Pancreas (tissue), 10 donors: ENCODE results near the gene PCNX3. TPM values are rescaled to one million over a fixed set of nuclear protein-coding genes. Genes with fewer than 3 reads are reported as not detected.

Experiments
- ATAC-seq, 4 donors: fragments of 200-7000 bp; cut with Tn5 transposase; one replicate each; pipeline versions ENCODE4 v1.8.0 to v1.9.1; 2020; ENCODE audit warnings: mild to moderate bottlenecking in 4 of 4, moderate library complexity in 4 of 4
- DNase-seq, 6 donors: peaks; one replicate each; pipeline ENCODE4 v3.0.0-alpha.2; 2020
- FAIRE-seq: peaks from 2 replicates; lab custom pipeline; 2012; peaks lifted over from hg19 to GRCh38; lab: Jason Lieb, UNC
- H3K27ac ChIP-seq, 4 donors: fragments of 200-600 bp; sonication (generic); 1 replicate in 3 of 4; 2 replicates in 1 of 4; pipeline versions ENCODE4 v1.5.0 to v1.8.0; 2020
- H3K27me3 ChIP-seq, 4 donors: fragments of 200-600 bp; one replicate each; pipeline ENCODE4 v1.8.0; 2021
- H3K36me3 ChIP-seq, 3 donors: fragments of 200-600 bp; sonication (generic) in 1 of 3; one replicate each; pipeline versions ENCODE4 v1.5.0 to v1.8.0; 2020 to 2021
- H3K4me1 ChIP-seq, 3 donors: fragments of 200-600 bp; one replicate each; pipeline ENCODE4 v1.8.0; 2021
- H3K4me3 ChIP-seq, 4 donors: fragments of 200-600 bp; sonication (generic) in 2 of 4; one replicate each; pipeline versions ENCODE4 v1.5.0 to v1.8.0; 2020 to 2021
- H3K9me3 ChIP-seq, 4 donors: fragments of 200-600 bp; one replicate each; pipeline ENCODE4 v1.8.0; 2021
- whole genome bisulfite sequencing, 2 donors: extraction: QIAGEN DNeasy Blood & Tissue Kit; methylation state at CpG; one replicate each; pipeline ENCODE4 v1.1.7; 2013; 5-methylcytosine and 5-hydroxymethylcytosine counted together
- intact Hi-C, 3 donors: fragments of 100-400 bp; cut with DNase I; formaldehyde crosslinking; loops; one replicate each; pipeline versions ENCODE4 v1.11.1 to v1.14.2; 2022
- polyA plus RNA-seq, 2 donors: library from polyadenylated mRNA; stranded (reverse); fragments of 200-250 nt; gene quantifications; one replicate each; pipeline ENCODE4 v1.2.3, GENCODE V29; 2013
- total RNA-seq, 6 donors: library from RNA; stranded (reverse); fragmentation: NEBNext Ultra II Directional in 4 of 6; extraction: Animal tissue kit (Norgen Biotek cat#: 25700) in 4 of 6; gene quantifications; one replicate each; pipeline versions ENCODE4 v1.2.1 to v1.2.4, GENCODE V29; 2021 to 2023
- TF ChIP-seq, protein P1 (sequence below), 4 donors: fragments of 200-600 bp; sonication (generic) in 3 of 4; IDR thresholded peaks; one replicate each; pipeline versions ENCODE4 v1.5.0 to v1.8.0; 2021; ENCODE audit warnings: antibody characterized with exemption in 4 of 4
- donor health status: healthy with polysubstance abuse.
- donor health status: DM: no; HTN: no; CAD: no; lungs with moderate emphysema.
- donor health status: DM: no; HTN: no; CAD: no.
- donor health status: control.
- donor health status: control.
- donor health status: Bipolar disorder and iron deficiency.
- donor health status: DM: yes; HTN: yes; CAD: no.
- donor health status: DM: no; HTN: no; CAD: no.
- donor health status: DM: no; HTN: no; CAD: no.
- donor health status: DM: yes; HTN: yes; CAD: no.

Gene PCNX3
- total and polyA plus RNA-seq, 8 donors: 13.5 to 26.3 (median 18.3) TPM

- H3K36me3 ChIP-seq: no peaks in the 10 kb centered on the region
- WGBS, 2 donors: 72 to 82% methylated on average over 6 of the region's 6 CpGs
- FAIRE-seq (no peak), DNase-seq (no peak), ATAC-seq (no peak)
- no peak overlapping the region for H3K27ac ChIP-seq
- no peaks in the 10 kb centered on the region for H3K27me3 ChIP-seq
- no peaks in the 10 kb centered on the region for H3K9me3 ChIP-seq
- H3K4me1 ChIP-seq: no peaks in the 10 kb centered on the region
- TF ChIP-seq, protein P1, sequence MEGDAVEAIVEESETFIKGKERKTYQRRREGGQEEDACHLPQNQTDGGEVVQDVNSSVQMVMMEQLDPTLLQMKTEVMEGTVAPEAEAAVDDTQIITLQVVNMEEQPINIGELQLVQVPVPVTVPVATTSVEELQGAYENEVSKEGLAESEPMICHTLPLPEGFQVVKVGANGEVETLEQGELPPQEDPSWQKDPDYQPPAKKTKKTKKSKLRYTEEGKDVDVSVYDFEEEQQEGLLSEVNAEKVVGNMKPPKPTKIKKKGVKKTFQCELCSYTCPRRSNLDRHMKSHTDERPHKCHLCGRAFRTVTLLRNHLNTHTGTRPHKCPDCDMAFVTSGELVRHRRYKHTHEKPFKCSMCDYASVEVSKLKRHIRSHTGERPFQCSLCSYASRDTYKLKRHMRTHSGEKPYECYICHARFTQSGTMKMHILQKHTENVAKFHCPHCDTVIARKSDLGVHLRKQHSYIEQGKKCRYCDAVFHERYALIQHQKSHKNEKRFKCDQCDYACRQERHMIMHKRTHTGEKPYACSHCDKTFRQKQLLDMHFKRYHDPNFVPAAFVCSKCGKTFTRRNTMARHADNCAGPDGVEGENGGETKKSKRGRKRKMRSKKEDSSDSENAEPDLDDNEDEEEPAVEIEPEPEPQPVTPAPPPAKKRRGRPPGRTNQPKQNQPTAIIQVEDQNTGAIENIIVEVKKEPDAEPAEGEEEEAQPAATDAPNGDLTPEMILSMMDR (IDR thresholded peaks at IDR 0.05): no peak
- intact Hi-C loops: no loop called here
- no peak overlapping the region for H3K4me3 ChIP-seq
These were observed 28.4 kb downstream of the PCNX3 start for GRCh38 chr11:65643971-65644370.

- TF ChIP-seq, protein P1 (IDR thresholded peaks at IDR 0.05): no peak
- no peak for FAIRE-seq
- intact Hi-C loops: no loop called here
- no peaks in the 10 kb centered on the region for H3K27me3 ChIP-seq
- 85 to 87% methylated on average over 11 of the region's 11 CpGs for WGBS, 2 donors
- DNase-seq: peak in 3 of 6 donors; percentile 29 to 63 (median 56)
- ATAC-seq: no peak
- no peaks in the 10 kb centered on the region for H3K36me3 ChIP-seq
- no peak overlapping the region for H3K27ac ChIP-seq
- no peak overlapping the region for H3K4me3 ChIP-seq
- no peaks in the 10 kb centered on the region for H3K4me1 ChIP-seq
- no peaks in the 10 kb centered on the region for H3K9me3 ChIP-seq
These were observed 29.3 kb downstream of the PCNX3 start for GRCh38 chr11:65644837-65645236.

GRCh38 chr11:65645710-65646109, 30.1 kb downstream of the PCNX3 start:
- FAIRE-seq (no peak), ATAC-seq (no peak), DNase-seq (peak in 1 of 6 donors; percentile 26)
- TF ChIP-seq, protein P1 (IDR thresholded peaks at IDR 0.05): no peak
- Histone ChIP-seq H3K4me3 (no peak overlapping the region), H3K36me3 (no peaks in the 10 kb centered on the region), H3K27ac (no peak overlapping the region), H3K4me1 (no peaks in the 10 kb centered on the region), H3K27me3 (no peaks in the 10 kb centered on the region), H3K9me3 (no peaks in the 10 kb centered on the region)
- 75 to 81% methylated on average over 10 of the region's 10 CpGs for WGBS, 2 donors
- intact Hi-C loops: no loop called here

GRCh38 chr11:65646288-65646957, 30.8 kb downstream of the PCNX3 start:
- no peaks in the 10 kb centered on the region for H3K27me3 ChIP-seq
- no peak for FAIRE-seq
- intact Hi-C loops: no loop called here
- ATAC-seq: no peak
- H3K4me3 ChIP-seq: peak overlapping the region in 2 of 4 donors; percentile 41 to 56
- no peaks in the 10 kb centered on the region for H3K36me3 ChIP-seq
- TF ChIP-seq, protein P1 (IDR thresholded peaks at IDR 0.05): no peak
- H3K4me1 ChIP-seq: no peaks in the 10 kb centered on the region
- H3K9me3 ChIP-seq: no peaks in the 10 kb centered on the region
- 71 to 75% methylated on average over 61 to 68 of the region's 68 CpGs for WGBS, 2 donors
- peak in 3 of 6 donors; percentile 41 to 76 (median 53) for DNase-seq
- no peak overlapping the region for H3K27ac ChIP-seq
